ENCODE measurements around the gene PHOX2A.
"Not testable (repeated sequence)": the region's sequence is repeated elsewhere in the genome, so short reads cannot be mapped to it uniquely, and the experiment has no call there.

The PHOX2A gene

GRCh38 chr11:72274435-72274834 is 30.5 kb upstream of the PHOX2A start:
- H3K4me1 ChIP-seq (ENCODE audit: control insufficient read depth, low read length): no peaks in the 10 kb centered on the region
- no peak overlapping the region for H3K27ac ChIP-seq (ENCODE audit: low read depth, low read length)
- H3K9me2 ChIP-seq (replicated peaks; ENCODE audit: control insufficient read depth, low read length): no peaks in the 10 kb centered on the region
- no peaks in the 10 kb centered on the region for H3K9me3 ChIP-seq (ENCODE audit: control insufficient read depth, insufficient read depth, low read length)
- H3K79me2 ChIP-seq (ENCODE audit: control insufficient read depth, low read length): no peaks in the 10 kb centered on the region
- H3K4me2 ChIP-seq (ENCODE audit: low read length): no peak overlapping the region
- H3K27me3 ChIP-seq (ENCODE audit: control insufficient read depth, low read length): peaks cover 19% of the 10 kb centered on the region
- H3K36me3 ChIP-seq (ENCODE audit: control insufficient read depth, low read length): no peaks in the 10 kb centered on the region
- H3K4me3 ChIP-seq (ENCODE audit: low read length): no peak overlapping the region
- H3F3A ChIP-seq (ENCODE audit: control insufficient read depth, insufficient read depth): no peaks in the 10 kb centered on the region
- no peak for TF ChIP-seq EZH2phosphoT487 (IDR thresholded peaks at IDR 0.05; ENCODE audit: borderline replicate concordance, low read length)
- no peak for TF ChIP-seq CTCF (IDR thresholded peaks at IDR 0.05; ENCODE audit: low read depth, low read length, poor library complexity, severe bottlenecking)
- no peaks in the 10 kb centered on the region for H4K20me1 ChIP-seq (ENCODE audit: control insufficient read depth, insufficient read depth, low read depth, low read length)

- Histone ChIP-seq H3K36me3 (ENCODE audit: control insufficient read depth, low read length) (no peaks in the 10 kb centered on the region), H3K4me1 (ENCODE audit: control insufficient read depth, low read length) (peaks cover 2% of the 10 kb centered on the region; the same call in 1 of the 2 replicates), H3K79me2 (ENCODE audit: control insufficient read depth, low read length) (no peaks in the 10 kb centered on the region), H3K4me2 (ENCODE audit: low read length) (no peak overlapping the region), H3K4me3 (ENCODE audit: low read length) (no peak overlapping the region), H3K27me3 (ENCODE audit: control insufficient read depth, low read length) (peaks cover 19% of the 10 kb centered on the region), H3K9me3 (ENCODE audit: control insufficient read depth, insufficient read depth, low read length) (no peaks in the 10 kb centered on the region), H4K20me1 (ENCODE audit: control insufficient read depth, insufficient read depth, low read depth, low read length) (no peaks in the 10 kb centered on the region), H3K9me2 (replicated peaks; ENCODE audit: control insufficient read depth, low read length) (no peaks in the 10 kb centered on the region), H3K27ac (ENCODE audit: low read depth, low read length) (no peak overlapping the region), H3F3A (ENCODE audit: control insufficient read depth, insufficient read depth) (no peaks in the 10 kb centered on the region)
- TF ChIP-seq CTCF (IDR thresholded peaks at IDR 0.05; ENCODE audit: low read depth, low read length, poor library complexity, severe bottlenecking) (no peak), EZH2phosphoT487 (IDR thresholded peaks at IDR 0.05; ENCODE audit: borderline replicate concordance, low read length) (no peak)
Observed at GRCh38 chr11:72271980-72272379, 28.0 kb upstream of the PHOX2A start.

GRCh38 chr11:72267956-72268617 is 24.1 kb upstream of the PHOX2A start:
- no peak overlapping the region for H3K4me2 ChIP-seq (ENCODE audit: low read length)
- peaks cover 19% of the 10 kb centered on the region; the same call in 1 of the 2 replicates for H3K27me3 ChIP-seq (ENCODE audit: control insufficient read depth, low read length)
- no peaks in the 10 kb centered on the region for H3K9me3 ChIP-seq (ENCODE audit: control insufficient read depth, insufficient read depth, low read length)
- H3K4me3 ChIP-seq (ENCODE audit: low read length): no peak overlapping the region
- no peaks in the 10 kb centered on the region for H4K20me1 ChIP-seq (ENCODE audit: control insufficient read depth, insufficient read depth, low read depth, low read length)
- no peaks in the 10 kb centered on the region for H3K36me3 ChIP-seq (ENCODE audit: control insufficient read depth, low read length)
- H3K4me1 ChIP-seq (ENCODE audit: control insufficient read depth, low read length): peaks cover 5% of the 10 kb centered on the region; the same call in 1 of the 2 replicates
- TF ChIP-seq CTCF (IDR thresholded peaks at IDR 0.05; ENCODE audit: low read depth, low read length, poor library complexity, severe bottlenecking): no peak
- no peak for TF ChIP-seq EZH2phosphoT487 (IDR thresholded peaks at IDR 0.05; ENCODE audit: borderline replicate concordance, low read length)
- no peaks in the 10 kb centered on the region for H3K9me2 ChIP-seq (replicated peaks; ENCODE audit: control insufficient read depth, low read length)
- H3F3A ChIP-seq (ENCODE audit: control insufficient read depth, insufficient read depth): no peaks in the 10 kb centered on the region
- no peak overlapping the region for H3K27ac ChIP-seq (ENCODE audit: low read depth, low read length)
- no peaks in the 10 kb centered on the region for H3K79me2 ChIP-seq (ENCODE audit: control insufficient read depth, low read length)

DNA sequence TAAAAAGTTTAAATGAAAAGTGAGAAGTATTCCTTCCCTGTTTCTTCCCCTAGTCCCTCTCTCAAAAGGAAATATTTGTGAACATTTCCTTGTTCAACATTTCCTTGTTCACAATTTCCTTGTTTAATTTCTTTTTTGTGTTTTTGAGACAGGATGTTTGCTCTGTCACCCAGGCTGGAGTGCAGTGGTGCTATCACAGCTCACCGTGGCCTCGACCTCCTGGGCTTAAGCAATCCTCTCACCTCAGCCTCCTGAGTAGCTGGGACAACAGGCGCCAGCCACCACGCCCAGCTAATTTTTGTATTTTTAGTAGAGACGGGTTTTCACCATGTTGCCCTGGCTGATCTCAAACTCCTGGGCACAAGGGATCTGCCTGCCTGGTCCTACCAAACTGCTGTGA is 23.0 kb upstream of the PHOX2A start:
- not testable (repeated sequence) for H3K9me2 ChIP-seq (replicated peaks; ENCODE audit: control insufficient read depth, low read length); H3K4me2 ChIP-seq (ENCODE audit: low read length); H3K79me2 ChIP-seq (ENCODE audit: control insufficient read depth, low read length); H4K20me1 ChIP-seq (ENCODE audit: control insufficient read depth, insufficient read depth, low read depth, low read length); H3K4me3 ChIP-seq (ENCODE audit: low read length); H3K36me3 ChIP-seq (ENCODE audit: control insufficient read depth, low read length); H3K4me1 ChIP-seq (ENCODE audit: control insufficient read depth, low read length); H3F3A ChIP-seq (ENCODE audit: control insufficient read depth, insufficient read depth); H3K9me3 ChIP-seq (ENCODE audit: control insufficient read depth, insufficient read depth, low read length); H3K27ac ChIP-seq (ENCODE audit: low read depth, low read length)
- peaks cover 17% of the 10 kb centered on the region; the same call in 1 of the 2 replicates for H3K27me3 ChIP-seq (ENCODE audit: control insufficient read depth, low read length)
